AG04449 (cell line): ENCODE data around the gene ZNF26.
"Not testable (repeated sequence)": the region's sequence is repeated elsewhere in the genome, so short reads cannot be mapped to it uniquely, and the experiment has no call there.

Experiments
- CTCF ChIA-PET: fragments of 350-600 bp; formaldehyde crosslinking; extraction: SDS; loops from one replicate; lab custom pipeline; 2021; ENCODE audit warnings: antibody characterized with exemption; lab: Yijun Ruan, JAX
- POLR2A ChIA-PET: fragments of 400-600, 350-600 bp; formaldehyde crosslinking; extraction: SDS; loops from one replicate; lab custom pipeline; 2020; ENCODE audit warnings: antibody characterized with exemption, inconsistent platforms; lab: Yijun Ruan, JAX
- DNase-seq: peaks from one replicate; pipeline ENCODE4 v3.0.0-alpha.2; 2010; ENCODE audit warnings: low read depth, low spot score
- H3K4me3 ChIP-seq: 2 replicates; pipeline ENCODE4 v1.5.1; 2011; ENCODE audit warnings: low read depth, mild to moderate bottlenecking, control low read depth, low read length
- TF ChIP-seq, protein P1 (sequence below): IDR thresholded peaks from one replicate; pipeline ENCODE4 v1.5.1; 2011; ENCODE audit warnings: mild to moderate bottlenecking, moderate library complexity, low read length, control low read depth, inconsistent platforms; ENCODE audit not compliant: insufficient read depth; ENCODE audit errors: missing control alignments

Gene ZNF26

DNA sequence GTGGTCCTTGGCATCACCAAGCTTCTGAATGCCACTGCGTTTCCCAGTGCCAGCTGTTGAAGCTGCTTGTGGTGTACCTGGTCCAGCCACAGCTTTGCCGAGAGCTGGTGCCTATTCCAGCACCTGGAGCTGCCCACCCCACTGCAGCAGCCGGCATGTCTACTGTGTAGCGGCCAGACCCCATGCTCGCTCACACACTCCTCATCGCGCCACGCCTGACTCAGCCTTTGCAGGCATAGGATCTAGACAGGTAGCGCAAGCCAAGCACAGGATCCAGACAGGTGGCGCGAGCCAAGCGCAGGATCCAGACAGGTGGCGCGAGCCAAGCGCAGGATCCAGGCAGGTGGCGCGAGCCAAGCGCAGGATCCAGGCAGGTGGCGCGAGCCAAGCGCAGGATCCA, 18.4 kb upstream of the ZNF26 start:
- TF ChIP-seq, protein P1, sequence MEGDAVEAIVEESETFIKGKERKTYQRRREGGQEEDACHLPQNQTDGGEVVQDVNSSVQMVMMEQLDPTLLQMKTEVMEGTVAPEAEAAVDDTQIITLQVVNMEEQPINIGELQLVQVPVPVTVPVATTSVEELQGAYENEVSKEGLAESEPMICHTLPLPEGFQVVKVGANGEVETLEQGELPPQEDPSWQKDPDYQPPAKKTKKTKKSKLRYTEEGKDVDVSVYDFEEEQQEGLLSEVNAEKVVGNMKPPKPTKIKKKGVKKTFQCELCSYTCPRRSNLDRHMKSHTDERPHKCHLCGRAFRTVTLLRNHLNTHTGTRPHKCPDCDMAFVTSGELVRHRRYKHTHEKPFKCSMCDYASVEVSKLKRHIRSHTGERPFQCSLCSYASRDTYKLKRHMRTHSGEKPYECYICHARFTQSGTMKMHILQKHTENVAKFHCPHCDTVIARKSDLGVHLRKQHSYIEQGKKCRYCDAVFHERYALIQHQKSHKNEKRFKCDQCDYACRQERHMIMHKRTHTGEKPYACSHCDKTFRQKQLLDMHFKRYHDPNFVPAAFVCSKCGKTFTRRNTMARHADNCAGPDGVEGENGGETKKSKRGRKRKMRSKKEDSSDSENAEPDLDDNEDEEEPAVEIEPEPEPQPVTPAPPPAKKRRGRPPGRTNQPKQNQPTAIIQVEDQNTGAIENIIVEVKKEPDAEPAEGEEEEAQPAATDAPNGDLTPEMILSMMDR, result no peak
- CTCF ChIA-PET, result no interaction called here
- no peak overlapping the region for H3K4me3 ChIP-seq
- POLR2A ChIA-PET, result no interaction called here
- no peak for DNase-seq

DNA sequence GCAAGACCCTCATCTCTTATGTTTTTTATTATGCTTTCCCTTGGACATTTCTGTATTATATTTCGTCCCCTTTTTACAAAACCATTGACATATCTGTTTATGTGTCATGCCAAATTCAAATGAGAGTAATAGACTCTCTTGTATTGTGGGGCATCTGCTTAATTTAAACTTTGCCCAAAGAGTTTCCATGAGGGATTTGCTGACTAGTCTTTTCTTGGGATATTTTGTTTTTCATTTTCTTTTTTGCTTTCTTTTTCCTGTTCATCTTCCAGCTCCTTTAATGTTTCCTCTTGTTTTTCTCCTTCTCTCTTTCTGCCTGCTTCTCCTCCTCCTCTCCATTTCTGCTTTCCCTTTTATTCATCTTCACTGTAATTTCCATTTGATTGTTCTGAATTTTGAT, 13.8 kb upstream of the ZNF26 start:
- TF ChIP-seq, protein P1, result no peak
- no peak for DNase-seq
- no peak overlapping the region for H3K4me3 ChIP-seq
- CTCF ChIA-PET, result no interaction called here
- POLR2A ChIA-PET, result no interaction called here

GRCh38 chr12:132976870-132977269, 9.3 kb upstream of the ZNF26 start:
- DNase-seq, H3K4me3 ChIP-seq, CTCF ChIA-PET, POLR2A ChIA-PET: not testable (repeated sequence)
- TF ChIP-seq, protein P1, result peak; percentile 7

DNA sequence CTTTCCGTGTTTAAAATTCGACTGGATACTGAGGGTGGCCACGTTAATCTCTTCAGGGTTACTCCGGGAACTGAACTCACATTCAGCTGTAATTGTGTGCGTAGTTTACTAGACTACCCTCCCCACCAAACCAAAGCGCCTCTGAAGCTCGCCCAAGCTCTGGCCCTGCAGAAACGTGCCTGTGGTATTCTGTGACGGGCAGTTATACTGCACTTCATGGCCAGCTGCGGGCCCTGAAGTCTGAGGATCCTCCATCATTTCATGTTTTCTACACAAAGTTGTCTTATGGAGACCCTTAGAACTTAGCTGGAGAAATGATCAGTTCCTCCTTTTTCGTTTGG, 688 bp downstream of the ZNF26 start:
- CTCF ChIA-PET, result interaction anchor here (0.9 to 2.7 kb wide), 5 partner anchors 9 to 194 kb away, joined by 4 to 8 read pairs (median 5); partner anchors contain the start of gene ZNF268

DNA sequence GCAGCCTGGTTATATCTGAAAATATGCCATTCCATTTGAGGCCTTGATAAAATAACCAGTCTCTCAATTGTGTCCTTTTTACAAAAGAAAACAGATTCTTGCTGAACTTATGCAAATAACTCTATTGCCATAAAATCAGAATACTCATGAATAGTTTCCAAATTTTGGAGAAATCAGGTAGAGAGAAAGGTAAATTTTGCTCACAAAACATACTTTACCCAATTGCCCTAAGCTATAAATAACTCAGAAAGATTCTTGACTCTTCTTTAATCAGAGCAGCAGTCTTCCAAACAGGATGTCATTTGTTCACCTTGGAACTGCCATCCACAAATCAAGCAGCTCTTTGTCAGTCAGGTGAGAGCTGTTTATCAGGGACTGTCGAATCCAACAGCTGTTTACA, 12.6 kb downstream of the ZNF26 start:
- TF ChIP-seq, protein P1, result no peak
- CTCF ChIA-PET, result no interaction called here

More for the DNA sequence above, 688 bp downstream of the ZNF26 start:
- DNase-seq, result no peak
- TF ChIP-seq, protein P1, result no peak
- POLR2A ChIA-PET, result interaction anchor here (1.2 kb wide), 1 partner anchor 32 kb away, joined by 3 read pairs; no protein-coding TSS in a partner anchor
- H3K4me3 ChIP-seq, result peak overlapping the region; percentile 98

GRCh38 chr12:133010657-133011297, 24.6 kb downstream of the ZNF26 start:
- H3K4me3 ChIP-seq, result no peak overlapping the region
- no peak for DNase-seq
- POLR2A ChIA-PET, result no interaction called here
- TF ChIP-seq, protein P1, result no peak
- CTCF ChIA-PET, result no interaction called here

More for the DNA sequence above, 12.6 kb downstream of the ZNF26 start:
- H3K4me3 ChIP-seq, result no peak overlapping the region
- DNase-seq, result no peak
- POLR2A ChIA-PET, result interaction anchor here (0.9 kb wide), 1 partner anchor 13 kb away, joined by 3 read pairs; the partner anchor contains the start of gene ZNF26
